ENCODE measurements around the gene CAPRIN1. TPM values are rescaled to one million over a fixed set of nuclear protein-coding genes. Genes with fewer than 3 reads are reported as not detected.

Gene CAPRIN1
- total RNA-seq, 1 donor from 2014 or later = 191 TPM

- no peak overlapping the region for H3K4me3 ChIP-seq (ENCODE audit: low read depth, low read length)
- no peak for DNase-seq (ENCODE audit: low read depth)
- no peak for TF ChIP-seq CTCF (IDR thresholded peaks at IDR 0.05; ENCODE audit: insufficient read depth, low read length, poor library complexity, severe bottlenecking)
- no peaks in the 10 kb centered on the region for H3K27me3 ChIP-seq (ENCODE audit: control insufficient read depth, insufficient read depth, low read length)
- H3K36me3 ChIP-seq (ENCODE audit: control insufficient read depth, insufficient read depth, low read length) = no peaks in the 10 kb centered on the region
Observed at GRCh38 chr11:34029176-34029575, 22.4 kb upstream of the CAPRIN1 start.

GRCh38 chr11:34030382-34030781, 21.1 kb upstream of the CAPRIN1 start:
- no peak for DNase-seq (ENCODE audit: low read depth)
- no peak for TF ChIP-seq CTCF (IDR thresholded peaks at IDR 0.05; ENCODE audit: insufficient read depth, low read length, poor library complexity, severe bottlenecking)
- no peaks in the 10 kb centered on the region for H3K36me3 ChIP-seq (ENCODE audit: control insufficient read depth, insufficient read depth, low read length)
- no peak overlapping the region for H3K4me3 ChIP-seq (ENCODE audit: low read depth, low read length)
- H3K27me3 ChIP-seq (ENCODE audit: control insufficient read depth, insufficient read depth, low read length) = no peaks in the 10 kb centered on the region

GRCh38 chr11:34033399-34033798, 18.1 kb upstream of the CAPRIN1 start:
- no peak for DNase-seq (ENCODE audit: low read depth)
- no peak overlapping the region for H3K4me3 ChIP-seq (ENCODE audit: low read depth, low read length)
- H3K27me3 ChIP-seq (ENCODE audit: control insufficient read depth, insufficient read depth, low read length) = no peaks in the 10 kb centered on the region
- no peak for TF ChIP-seq CTCF (IDR thresholded peaks at IDR 0.05; ENCODE audit: insufficient read depth, low read length, poor library complexity, severe bottlenecking)
- H3K36me3 ChIP-seq (ENCODE audit: control insufficient read depth, insufficient read depth, low read length) = no peaks in the 10 kb centered on the region

- Histone ChIP-seq H3K4me3 (ENCODE audit: low read depth, low read length) (no peak overlapping the region), H3K27me3 (ENCODE audit: control insufficient read depth, insufficient read depth, low read length) (no peaks in the 10 kb centered on the region), H3K36me3 (ENCODE audit: control insufficient read depth, insufficient read depth, low read length) (no peaks in the 10 kb centered on the region)
- no peak for TF ChIP-seq CTCF (IDR thresholded peaks at IDR 0.05; ENCODE audit: insufficient read depth, low read length, poor library complexity, severe bottlenecking)
- DNase-seq (ENCODE audit: low read depth) = no peak
Observed at GRCh38 chr11:34034053-34034452, 17.5 kb upstream of the CAPRIN1 start.

GRCh38 chr11:34036456-34036855, 15.1 kb upstream of the CAPRIN1 start:
- Histone ChIP-seq H3K36me3 (ENCODE audit: control insufficient read depth, insufficient read depth, low read length) (no peaks in the 10 kb centered on the region), H3K4me3 (ENCODE audit: low read depth, low read length) (no peak overlapping the region), H3K27me3 (ENCODE audit: control insufficient read depth, insufficient read depth, low read length) (no peaks in the 10 kb centered on the region)
- no peak for TF ChIP-seq CTCF (IDR thresholded peaks at IDR 0.05; ENCODE audit: insufficient read depth, low read length, poor library complexity, severe bottlenecking)
- no peak for DNase-seq (ENCODE audit: low read depth)

- no peak overlapping the region for H3K4me3 ChIP-seq (ENCODE audit: low read depth, low read length)
- no peak for TF ChIP-seq CTCF (IDR thresholded peaks at IDR 0.05; ENCODE audit: insufficient read depth, low read length, poor library complexity, severe bottlenecking)
- no peaks in the 10 kb centered on the region for H3K27me3 ChIP-seq (ENCODE audit: control insufficient read depth, insufficient read depth, low read length)
- no peak for DNase-seq (ENCODE audit: low read depth)
- H3K36me3 ChIP-seq (ENCODE audit: control insufficient read depth, insufficient read depth, low read length) = no peaks in the 10 kb centered on the region
Observed at GRCh38 chr11:34037016-34037415, 14.5 kb upstream of the CAPRIN1 start.

Data from kidney epithelial cell (primary cell).